Activated CD4-positive, alpha-beta T cell treated with anti-CD3 and anti-CD28 coated beads, Interleukin-2, amount 50 U/mL, for 4 hours (primary cell): ENCODE measurements around the gene SIAH3.
"Not testable (repeated sequence)": the region's sequence is repeated elsewhere in the genome, so short reads cannot be mapped to it uniquely, and the experiment has no call there.

Source experiments
- DNase-seq, 2 experiments: peaks; one replicate each; pipeline ENCODE4 v3.0.0-alpha.2; 2020

SIAH3 gene

DNA sequence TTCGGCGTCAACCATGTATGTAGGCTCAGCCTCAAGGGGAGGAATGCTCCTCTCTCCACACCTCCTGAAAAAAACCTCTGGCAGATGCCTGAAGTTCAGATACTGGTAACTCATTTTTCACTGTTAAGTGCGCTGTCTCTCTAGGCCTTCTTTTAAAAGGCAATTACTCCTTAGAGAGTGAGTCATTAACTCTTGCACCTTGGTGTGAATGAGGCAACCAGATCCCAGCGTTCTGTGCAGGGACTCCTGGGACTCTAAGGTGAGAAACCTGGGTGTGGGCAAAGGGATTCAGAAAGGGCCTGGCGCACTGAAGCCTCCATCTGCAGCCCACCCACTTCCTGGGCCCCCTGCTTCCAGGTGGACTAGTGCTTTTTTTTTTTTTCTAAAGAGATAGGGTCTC is 71.7 kb downstream of the SIAH3 start:
- DNase-seq, result no peak

DNA sequence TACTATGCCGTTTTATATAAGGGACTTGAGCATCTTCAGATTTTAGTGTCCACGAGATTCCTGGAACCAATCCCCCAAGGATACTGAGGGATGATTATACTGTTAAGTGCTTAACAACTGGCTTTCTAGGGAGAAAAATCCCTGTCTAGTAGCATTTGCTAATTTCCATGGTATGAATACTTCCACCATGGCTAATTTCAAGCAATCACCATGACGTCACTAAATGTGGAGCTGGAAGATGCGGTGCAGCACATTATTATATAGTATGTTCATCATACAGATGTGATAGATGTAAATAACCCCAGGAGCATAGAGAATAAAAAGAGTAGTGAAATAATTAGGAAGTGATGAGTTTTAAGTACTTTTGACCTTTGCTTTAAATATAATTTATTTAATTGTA is 72.7 kb downstream of the SIAH3 start:
- DNase-seq, result no peak

DNA sequence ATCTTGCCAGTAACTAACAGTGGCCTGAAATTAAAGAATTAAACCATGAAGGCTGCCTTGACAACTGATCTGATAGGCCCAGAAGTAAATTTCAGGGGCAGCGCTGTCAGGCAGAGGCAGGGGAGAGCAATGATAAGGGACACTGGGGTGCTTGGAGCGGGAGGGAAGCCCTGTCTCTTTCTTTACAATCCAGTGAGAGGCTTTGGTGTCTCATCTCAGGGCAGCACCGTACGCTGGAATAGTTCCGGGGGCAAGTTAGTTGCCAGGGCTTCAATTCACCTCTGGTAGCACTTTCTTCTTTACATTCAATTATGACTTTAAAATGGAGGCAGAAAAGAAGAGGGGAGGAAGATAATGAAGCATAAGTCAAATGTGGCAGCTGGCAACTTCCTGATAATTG is 74.8 kb downstream of the SIAH3 start:
- DNase-seq, result no peak

DNA sequence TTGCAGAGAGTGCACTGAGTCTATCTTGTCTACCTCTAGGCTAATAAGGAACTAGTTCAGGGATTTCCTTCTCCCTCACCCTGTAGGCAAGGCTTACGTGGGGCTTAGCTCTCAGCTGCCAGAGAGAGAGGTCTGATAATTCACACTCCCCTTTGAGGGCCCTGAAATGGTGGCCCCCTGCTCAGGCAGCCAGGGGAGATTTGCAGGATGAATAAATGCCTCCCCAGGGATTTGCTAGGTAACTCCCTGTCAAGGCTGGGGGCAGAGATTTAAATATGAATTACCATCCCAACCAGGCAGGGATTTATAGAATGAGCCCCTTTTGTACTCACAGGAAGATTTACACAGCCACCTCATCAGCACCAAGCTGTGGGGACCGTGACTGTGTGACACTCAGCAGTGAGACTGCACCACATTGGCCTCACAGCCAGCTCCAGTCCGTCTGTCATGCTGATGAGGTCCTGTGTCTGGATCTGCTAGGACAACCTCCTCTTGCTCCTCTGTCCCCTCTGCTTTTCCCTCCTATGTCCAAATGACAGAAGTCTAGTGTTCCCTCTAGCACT is 76.1 kb downstream of the SIAH3 start:
- DNase-seq, result no peak

DNA sequence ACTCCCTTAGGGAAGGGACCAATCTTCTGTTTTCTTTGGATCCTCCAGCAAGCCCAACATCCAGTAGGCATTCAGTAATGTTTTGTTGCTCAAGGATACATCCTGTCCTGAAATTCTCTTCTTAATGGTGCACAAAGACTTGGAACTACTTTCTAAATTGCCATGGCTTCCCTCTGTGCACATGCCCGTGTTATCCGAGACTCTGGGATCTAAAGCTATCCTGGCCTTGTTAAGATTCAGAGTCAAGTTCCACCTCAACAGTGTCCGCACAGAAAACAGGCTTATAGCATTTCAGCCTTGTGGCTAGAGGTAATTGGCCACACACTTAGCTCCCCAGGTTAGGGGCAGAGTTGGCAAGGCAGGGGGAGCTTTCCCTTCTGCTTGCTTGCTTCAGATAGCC is 77.6 kb downstream of the SIAH3 start:
- DNase-seq, result no peak

DNA sequence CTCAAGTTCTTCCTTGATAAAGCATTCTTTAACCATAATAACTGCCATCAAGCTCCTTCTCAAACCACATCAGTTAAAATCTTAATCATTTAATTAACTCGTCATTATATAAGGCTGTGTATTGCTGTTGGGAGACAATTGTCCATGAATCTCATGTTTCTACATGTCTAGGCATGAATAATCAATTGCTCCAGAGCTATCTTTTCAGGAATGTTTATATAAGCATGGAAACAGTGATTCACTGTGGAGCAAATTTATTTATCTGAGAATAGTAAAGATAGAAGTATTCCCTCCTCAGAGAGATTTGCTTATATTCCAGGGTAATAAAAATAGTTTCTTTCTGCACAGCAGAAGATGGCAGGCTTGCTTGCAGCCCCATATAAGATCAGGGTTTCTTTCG is 78.3 kb downstream of the SIAH3 start:
- no peak for DNase-seq

DNA sequence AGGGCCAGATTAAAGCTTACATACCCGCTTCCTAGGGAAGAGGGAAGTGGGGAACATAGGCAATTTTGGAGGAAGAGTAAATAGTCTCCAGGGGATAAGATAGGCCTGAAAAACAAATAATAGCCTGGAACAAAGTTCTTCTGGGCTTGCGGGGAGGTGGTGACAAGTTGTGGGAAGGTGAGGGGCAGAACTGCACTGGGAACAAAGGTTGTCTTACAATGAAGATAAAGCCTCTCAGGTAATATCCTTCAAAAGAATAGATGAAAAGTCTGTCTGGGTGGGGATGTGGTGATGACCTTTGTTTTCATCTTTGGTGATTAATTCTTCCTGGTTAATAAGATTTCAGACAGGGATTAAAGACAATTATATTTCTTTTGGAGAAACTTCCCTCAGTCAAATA is 80.7 kb downstream of the SIAH3 start:
- no peak for DNase-seq

DNA sequence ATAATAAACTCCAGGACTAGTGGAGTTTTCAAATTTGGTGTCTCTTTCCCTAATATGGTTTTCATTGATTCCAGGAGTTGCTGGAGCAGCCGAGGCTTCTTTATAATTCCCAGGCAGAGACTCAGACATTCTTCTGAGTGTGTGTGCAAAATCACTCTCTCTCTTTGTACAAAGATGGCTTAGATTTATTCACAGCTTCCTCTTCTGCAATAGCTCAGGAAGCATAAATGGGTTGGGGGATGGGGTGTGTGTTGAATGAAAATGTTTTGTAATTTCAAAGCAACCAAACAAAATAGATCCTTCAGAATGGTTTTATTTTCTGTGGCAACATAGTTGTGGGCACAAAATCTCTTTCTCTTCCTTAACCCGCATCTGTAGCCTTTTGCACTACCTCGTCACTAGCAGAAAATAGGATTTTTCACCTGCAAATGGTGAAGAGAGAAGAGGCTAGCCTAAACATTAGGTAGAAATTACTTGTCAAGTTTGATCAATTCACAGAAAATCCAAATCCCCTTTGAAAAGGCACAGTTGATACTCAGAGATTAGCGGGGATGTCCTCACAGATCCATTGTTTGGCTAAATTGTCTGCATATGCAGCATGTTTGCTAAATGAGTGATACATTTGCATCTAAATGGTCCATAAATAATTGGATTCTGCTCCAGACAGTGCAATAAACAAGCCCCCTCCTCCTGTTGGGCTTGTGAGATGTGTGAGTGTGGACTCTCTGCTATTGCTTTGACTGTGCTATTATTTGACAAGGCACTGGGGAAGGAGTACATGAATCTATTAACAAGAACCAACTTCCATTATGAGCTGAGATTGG is 82.7 kb downstream of the SIAH3 start:
- no peak for DNase-seq

DNA sequence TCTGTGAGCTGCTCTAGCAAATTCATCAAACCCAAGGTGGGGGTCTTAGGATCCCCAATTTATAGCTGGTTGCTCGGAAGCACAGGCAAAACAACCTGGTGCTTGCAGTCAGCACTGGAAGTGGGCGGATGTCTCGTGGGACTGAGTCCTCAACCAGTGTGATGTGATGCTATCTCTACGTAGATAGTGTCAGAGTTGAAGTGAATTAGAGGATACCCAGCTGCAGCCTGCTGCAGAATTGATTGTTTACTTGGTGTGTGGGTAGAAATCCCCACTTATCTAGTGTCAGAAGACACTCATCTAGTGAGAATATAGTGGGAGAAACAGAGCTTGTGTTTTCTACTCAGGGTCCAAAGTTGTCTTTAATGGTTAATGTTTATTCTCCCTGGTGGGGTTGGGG is 86.1 kb downstream of the SIAH3 start:
- DNase-seq, result no peak

DNA sequence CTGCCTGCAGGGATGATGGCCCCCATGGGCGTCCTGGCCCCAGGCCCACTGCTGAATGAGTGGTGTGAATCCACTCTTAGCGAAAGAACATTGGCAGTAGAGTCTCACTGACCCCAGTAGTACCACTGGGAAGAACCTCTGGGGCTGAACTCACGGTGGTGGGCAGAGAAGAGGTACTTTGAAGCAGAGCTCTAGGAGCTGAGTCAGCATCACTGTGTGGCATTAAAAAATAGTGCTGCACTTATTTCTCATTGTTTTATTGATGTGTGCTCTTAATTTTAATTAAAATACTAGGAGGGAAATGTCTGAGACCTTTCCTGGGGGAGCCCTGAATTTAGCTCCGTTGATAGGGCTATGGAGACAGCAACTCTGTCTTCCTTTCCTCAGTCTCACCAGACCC is 88.1 kb downstream of the SIAH3 start:
- DNase-seq, result no peak

DNA sequence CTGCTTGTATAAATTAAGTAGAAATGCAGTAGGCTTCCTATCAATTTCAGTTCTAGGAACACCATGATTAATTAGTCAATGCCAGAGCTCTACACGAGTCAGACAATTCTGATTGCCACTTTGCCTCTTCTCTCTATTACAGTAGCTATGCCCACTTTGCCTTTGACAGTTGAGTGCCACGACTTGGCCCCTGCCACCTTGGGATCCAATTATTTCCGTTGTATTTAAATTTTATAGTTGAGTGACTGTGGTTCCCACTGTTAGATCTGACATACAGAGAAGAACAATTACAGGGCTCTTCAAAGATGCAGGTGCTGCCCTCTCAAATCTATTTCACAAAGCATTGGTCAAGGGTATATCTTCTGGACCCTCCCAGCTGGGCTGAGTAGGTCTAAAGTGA is 94.0 kb downstream of the SIAH3 start:
- DNase-seq, result not testable (repeated sequence)

DNA sequence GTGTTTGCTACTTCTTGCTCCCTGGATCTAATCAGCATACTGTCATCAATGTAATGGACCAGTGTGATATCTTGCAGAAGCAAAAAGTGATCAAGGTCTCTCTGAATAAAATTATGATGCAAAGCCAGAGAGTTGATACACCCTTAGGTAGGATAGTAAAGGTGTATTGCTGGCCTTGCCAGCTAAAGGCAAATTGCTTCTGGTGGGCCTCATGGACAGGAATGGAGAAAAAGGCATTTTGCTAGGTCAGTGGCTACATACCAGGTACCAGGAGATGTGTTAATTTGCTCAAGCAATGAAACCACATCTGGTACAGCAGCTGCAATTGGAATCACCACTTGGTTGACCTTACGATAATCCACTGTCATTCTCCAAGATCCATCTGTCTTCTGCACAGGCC is 95.1 kb downstream of the SIAH3 start:
- not testable (repeated sequence) for DNase-seq

DNA sequence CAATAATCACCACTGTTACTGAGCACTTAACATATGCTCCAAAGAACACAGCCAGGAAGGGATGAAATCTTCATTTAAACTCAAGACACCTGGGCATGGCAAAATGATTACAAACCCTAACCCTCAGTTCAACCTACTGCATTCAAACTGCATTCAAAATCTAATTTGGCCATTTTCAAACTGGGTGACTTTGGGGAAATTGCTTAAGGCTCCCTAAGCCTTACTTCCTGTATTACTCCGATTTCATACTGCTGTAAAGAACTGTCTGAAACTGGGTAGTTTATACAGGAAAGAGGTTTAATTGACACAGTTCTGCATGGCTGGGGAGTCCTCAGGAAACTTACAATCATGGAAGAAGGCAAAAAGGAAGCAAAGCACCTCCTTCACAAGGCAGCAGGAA is 99.0 kb downstream of the SIAH3 start:
- no peak for DNase-seq

DNA sequence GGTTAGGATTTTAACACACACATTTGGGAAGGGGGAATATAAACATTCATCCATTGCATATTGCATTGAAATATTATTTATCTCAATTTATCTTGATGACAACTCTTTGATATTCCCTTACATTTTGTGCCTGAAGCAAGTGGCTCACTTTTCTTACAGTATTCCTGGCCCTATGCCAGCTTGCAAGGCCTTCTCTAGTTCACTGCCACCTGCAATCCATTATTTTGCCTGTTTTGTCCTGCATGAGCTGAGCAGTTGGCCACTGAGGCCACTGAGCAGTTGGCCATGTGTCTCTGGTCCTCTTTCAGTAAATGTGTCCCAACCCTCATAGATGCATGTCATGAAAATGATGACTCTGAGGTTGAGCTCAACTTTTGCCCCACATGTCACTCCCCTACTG is 99.7 kb downstream of the SIAH3 start:
- no peak for DNase-seq

DNA sequence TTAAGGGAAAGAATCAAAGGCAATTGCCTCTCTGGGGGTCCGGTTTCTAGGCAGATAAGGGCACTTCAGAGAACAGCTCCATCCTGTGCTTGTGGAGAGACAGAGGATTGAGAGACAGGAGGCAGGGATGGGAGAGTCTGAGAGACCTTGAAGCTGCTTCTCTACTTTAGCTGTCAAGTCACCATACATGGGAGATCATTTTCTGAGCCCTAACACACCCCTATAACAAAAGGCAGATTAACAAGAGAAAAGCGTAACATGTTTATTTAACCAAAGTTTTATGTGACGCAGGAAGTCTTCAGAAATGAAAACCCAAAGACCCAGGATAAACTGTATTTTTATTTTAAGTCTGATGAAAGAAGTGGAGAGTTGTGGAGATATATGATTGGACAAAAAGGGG is 101.0 kb downstream of the SIAH3 start:
- DNase-seq, result no peak

DNA sequence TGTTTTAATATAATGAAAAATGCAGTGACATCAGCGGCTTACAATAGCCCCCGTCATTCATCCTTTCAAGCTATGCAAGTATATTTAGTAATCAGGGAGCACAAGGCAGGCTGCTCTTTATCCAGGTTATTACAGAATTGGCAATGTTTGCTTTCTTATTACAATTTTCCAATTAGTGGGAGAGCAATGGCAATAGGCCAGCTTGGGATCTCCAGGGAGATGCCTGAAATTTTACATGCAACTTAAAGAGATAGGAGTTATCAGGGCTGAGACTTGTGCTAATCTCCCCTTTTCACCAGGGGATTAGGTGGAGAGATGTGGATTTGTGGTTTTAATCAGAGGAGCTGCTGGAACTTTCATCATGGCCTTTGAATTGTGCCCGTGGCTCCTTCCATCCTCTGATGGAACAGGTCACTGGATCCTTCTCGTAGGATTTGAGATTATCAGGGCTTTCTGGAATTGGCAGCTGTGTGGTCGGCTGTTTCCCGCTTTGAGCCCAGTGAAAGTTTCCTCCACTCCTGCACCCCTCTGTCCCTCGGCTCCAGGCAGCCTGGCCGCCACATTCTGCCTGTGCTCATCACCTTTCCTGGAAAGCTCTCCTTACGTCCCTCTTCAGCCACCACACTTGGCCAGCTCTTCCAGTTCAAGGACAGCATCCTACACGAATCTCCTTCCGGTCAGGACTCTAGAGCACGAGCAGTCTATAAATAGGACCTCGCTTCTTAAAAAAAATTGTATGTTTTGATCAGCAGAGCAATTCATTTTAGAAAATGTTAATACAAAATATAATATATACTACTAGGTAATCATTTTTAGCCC is 102.4 kb downstream of the SIAH3 start:
- DNase-seq, result no peak

DNA sequence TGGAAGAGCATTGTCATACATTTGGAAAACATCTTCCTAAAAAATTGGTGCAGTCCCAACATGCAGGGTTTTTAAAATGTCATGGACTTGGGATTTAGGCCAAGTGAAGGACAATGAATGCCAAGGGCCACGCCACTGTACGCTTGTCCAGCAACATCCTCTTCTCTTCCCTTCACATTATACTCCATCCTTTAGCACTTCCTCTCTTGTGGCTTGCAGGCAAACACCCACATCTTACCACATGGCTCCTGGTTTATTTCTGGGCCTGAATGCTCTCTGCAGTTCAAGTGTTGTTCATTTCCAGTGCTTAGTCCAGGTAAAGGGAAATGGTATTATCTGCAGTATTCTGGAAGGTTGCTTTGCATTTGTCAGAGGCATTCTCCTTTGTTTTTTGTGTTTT is 104.5 kb downstream of the SIAH3 start:
- no peak for DNase-seq

DNA sequence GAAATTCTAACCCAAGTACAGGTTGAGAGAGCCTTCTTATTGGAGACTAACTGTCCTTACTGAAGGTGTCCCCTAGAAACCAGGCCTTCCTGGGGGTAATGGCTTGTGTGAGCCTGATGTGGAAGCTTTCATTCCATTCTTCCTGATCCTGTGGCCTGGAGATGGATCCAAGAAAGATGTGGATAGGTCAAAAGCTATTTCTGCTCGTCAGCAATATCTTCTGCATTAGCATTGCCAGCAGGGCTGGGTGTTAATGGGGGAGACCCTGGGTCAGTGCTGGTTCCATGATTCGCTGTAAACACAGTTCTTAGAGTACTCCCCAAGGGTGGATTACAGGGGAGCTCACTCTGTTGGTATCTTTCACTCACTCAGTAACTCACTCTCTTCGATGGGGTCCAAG is 106.6 kb downstream of the SIAH3 start:
- no peak for DNase-seq

DNA sequence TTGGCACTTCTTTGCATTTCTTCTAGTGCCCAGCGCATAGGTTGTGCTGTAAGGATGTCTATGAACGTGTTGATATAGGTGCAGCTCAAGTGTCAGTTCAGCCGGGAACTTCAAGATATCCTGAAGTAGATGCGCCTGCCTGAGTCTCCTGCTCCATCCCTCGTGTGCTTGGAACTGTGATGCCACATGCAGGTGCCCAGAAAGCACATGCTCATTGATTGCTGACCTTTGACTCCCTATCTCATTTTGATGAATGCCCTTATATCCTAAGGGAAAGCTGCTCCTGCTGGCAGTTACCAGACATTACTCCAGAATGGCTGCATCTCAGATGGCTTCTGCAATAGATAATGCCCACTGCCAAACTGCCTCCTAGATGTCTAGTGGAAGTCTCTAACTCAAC is 108.6 kb downstream of the SIAH3 start:
- no peak for DNase-seq

DNA sequence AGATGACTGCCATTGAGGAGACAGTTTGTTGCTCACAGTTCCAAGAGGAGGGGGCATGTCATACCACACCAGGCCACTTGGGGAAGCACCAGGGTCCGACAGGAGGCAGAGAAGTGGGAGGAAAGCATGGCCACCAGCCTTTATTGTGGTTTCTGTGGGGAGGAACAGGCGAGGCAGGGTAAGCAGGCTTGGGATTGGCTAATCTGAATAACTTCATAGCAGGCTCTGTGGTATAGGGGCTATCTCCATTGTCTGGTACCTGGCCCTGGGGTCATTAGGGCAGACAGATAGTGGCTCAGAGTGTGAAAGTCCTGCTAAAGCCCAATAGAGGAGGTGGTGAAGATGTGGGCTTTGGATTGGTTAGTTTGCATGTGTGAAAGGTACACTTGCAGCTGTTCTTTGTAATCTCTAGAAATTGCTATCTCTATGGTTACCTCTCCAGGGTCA is 114.0 kb downstream of the SIAH3 start:
- DNase-seq, result no peak

DNA sequence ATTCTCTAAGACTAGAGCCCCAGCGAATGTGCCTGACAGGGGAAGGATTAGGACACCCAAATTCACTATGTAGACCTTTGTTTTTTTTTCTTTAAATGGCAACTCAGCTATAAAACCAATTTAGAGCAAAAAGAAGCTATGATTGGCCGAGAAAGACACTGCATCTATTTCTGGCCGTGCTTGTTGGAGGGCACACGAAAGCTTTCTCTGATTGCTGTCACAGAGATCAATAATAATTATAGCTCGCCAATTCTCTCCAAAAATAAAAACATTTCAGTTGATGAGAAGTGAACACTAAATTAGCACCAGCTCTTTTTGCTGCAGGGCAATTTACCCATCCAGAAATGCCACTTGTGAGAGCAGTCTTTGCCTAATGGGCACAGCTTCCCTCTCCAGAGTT is 118.2 kb downstream of the SIAH3 start:
- DNase-seq, result no peak

DNA sequence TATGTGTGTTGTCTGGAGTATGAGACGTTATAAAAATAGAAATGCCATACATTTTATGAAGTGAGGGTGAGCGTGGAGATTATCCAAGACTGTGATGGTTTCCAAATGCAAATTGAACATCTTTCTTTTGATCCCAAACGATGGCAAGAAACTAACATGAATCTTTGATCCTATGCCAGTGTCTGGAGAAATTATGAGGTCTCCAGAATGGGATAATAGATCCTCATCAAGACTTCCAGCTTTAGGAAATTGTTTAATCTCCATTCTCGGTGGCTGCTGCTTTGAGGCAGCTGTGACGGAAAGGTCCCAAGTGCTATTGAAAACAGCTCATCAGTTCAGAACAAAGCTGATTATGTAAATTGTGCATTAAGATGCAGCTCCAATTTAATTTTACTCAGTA is 118.6 kb downstream of the SIAH3 start:
- DNase-seq, result no peak

DNA sequence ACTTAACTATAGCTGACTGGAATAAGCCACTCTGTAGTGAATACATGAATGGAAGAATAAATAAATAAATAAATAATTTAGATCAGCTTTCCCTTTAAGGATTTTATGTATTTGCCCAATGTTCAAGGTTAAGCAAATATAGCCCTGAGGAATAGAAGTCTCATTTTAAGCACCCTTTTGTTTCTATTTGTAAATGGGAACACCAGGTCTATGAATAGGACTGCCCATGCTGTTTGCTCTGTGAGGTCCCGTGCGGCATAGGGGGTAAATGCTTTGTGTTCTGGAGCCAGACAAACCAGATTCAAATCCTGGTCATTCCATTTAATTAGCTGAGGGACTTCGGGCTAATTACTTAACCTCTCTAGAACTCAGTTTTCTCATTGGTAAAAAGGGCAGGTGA is 120.1 kb downstream of the SIAH3 start:
- DNase-seq, result no peak

DNA sequence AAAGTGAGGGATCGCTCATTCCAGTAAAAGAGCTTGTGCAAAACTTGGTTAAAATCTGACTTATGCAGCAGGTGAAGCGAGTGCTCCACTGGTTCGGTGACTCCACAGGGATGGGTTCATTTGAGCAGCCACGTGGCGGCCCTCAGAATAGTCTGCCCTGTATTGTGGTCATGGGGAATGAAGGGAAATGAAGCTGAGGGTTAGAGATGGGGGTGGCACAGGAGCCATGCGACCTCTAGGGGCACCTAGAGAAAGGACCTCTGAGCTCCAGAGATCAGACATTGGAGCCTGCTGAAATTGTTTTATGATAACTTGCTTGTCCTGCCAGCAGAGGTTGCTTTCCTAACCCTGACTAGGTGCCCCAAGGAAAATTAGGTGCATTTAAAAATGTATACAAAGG is 122.8 kb downstream of the SIAH3 start:
- DNase-seq, result no peak
